ENCODE measurements around the gene MEDAG.

DNA sequence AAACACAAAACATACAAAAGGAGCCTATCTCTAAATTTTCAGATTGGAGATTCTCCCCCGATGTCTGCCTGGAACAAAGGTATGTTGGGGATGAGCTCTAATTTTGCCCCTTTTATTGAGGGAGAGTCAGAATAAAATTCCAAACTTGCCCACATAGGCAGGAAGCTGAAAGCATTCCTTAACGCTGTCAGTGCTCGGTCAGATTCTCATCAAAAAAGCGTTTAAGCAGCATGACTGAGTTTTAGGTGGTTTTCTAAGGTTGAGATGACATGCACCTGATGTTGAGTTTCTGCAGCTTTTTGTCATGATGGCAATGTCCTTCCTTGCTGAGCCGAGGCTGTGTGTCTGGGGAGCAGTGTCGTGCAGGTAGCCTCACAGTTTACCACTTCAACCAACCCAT is 48.4 kb upstream of the MEDAG start:
- TF ChIP-seq CTCF (IDR thresholded peaks at IDR 0.05) (no peak), POLR2A (IDR thresholded peaks at IDR 0.05) (no peak)
